ENCODE measurements around the gene ZNHIT2. TPM values are rescaled to one million over a fixed set of nuclear protein-coding genes. Genes with fewer than 3 reads are reported as not detected.

The ZNHIT2 gene
- total and polyA plus RNA-seq, 2 of the 13 experiments (the other 11 are each of a cell fraction or from before 2014, with no cell fraction given) = 1.1 to 6.5 TPM

- TF ChIP-seq TBX2 (CRISPR knock-in tag; IDR thresholded peaks at IDR 0.05; ENCODE audit: borderline replicate concordance) (peak; percentile 80), ARID4A (CRISPR knock-in tag; IDR thresholded peaks at IDR 0.05; ENCODE audit: borderline replicate concordance) (peak; percentile 97), EZH2 (conservative IDR thresholded peaks at IDR 0.05; ENCODE audit: low read depth, low read length) (no peak), ZNF878 (CRISPR knock-in tag; IDR thresholded peaks at IDR 0.05) (0 out of 2 replicates have a peak, but pooled peaks have one; percentile 76), DDIT3 (CRISPR knock-in tag; IDR thresholded peaks at IDR 0.05) (no peak), ZNF883 (CRISPR knock-in tag; IDR thresholded peaks at IDR 0.05; ENCODE audit: not compliant biosample characterization) (no peak), SETDB1 (CRISPR knock-in tag; IDR thresholded peaks at IDR 0.05; ENCODE audit: borderline replicate concordance) (no peak), PHF20 (CRISPR knock-in tag; IDR thresholded peaks at IDR 0.05) (peak; percentile 88), ARID5B (CRISPR knock-in tag; IDR thresholded peaks at IDR 0.05) (0 out of 2 replicates have a peak, but pooled peaks have one; percentile 12), PLSCR1 (CRISPR knock-in tag; IDR thresholded peaks at IDR 0.05; ENCODE audit: borderline replicate concordance) (no peak), ZNF652 (CRISPR knock-in tag; IDR thresholded peaks at IDR 0.05; ENCODE audit: borderline replicate concordance, low read depth) (no peak), TBP (CRISPR knock-in tag; IDR thresholded peaks at IDR 0.05) (no peak), ZNF674 (CRISPR knock-in tag; IDR thresholded peaks at IDR 0.05; ENCODE audit: low read depth) (0 out of 2 replicates have a peak, but pooled peaks have one; percentile 38), ZC3H4 (CRISPR knock-in tag; IDR thresholded peaks at IDR 0.05; ENCODE audit: borderline replicate concordance) (no peak), ZBTB33 (CRISPR knock-in tag; IDR thresholded peaks at IDR 0.05) (no peak; the same call in 1 of the 2 replicates), MTA3 (CRISPR knock-in tag; IDR thresholded peaks at IDR 0.05) (no peak), ATRX (CRISPR knock-in tag; IDR thresholded peaks at IDR 0.05; ENCODE audit: borderline replicate concordance) (no peak)
Observed at GRCh38 chr11:65117206-65118096, at the start of gene ZNHIT2 (continued).
